LNCaP clone FGC (cell line): ENCODE results near the gene MIS12.

Experiments
- DNase-seq: peaks from one replicate; pipeline ENCODE4 v3.0.0-alpha.2; 2011; ENCODE audit warnings: low read depth
- H3K4me3 ChIP-seq: 2 replicates; pipeline ENCODE4 v1.5.1; 2011; ENCODE audit warnings: mild to moderate bottlenecking, low read depth, low read length, control low read depth
- CTCF ChIP-seq: IDR thresholded peaks from 2 replicates; pipeline ENCODE4 v1.5.1; 2012; ENCODE audit warnings: mild to moderate bottlenecking; ENCODE audit not compliant: control insufficient read depth, insufficient read depth; ENCODE audit errors: extremely low read depth

The MIS12 gene

GRCh38 chr17:5522476-5522875 lies 36.1 kb downstream of the MIS12 start:
- no peak for DNase-seq
- H3K4me3 ChIP-seq: no peak overlapping the region
- TF ChIP-seq CTCF: no peak

GRCh38 chr17:5523249-5523648 lies 36.9 kb downstream of the MIS12 start:
- DNase-seq: no peak
- no peak overlapping the region for H3K4me3 ChIP-seq
- TF ChIP-seq CTCF: no peak

GRCh38 chr17:5526821-5527598 lies 40.6 kb downstream of the MIS12 start:
- no peak overlapping the region for H3K4me3 ChIP-seq
- no peak for DNase-seq
- TF ChIP-seq CTCF: no peak

- H3K4me3 ChIP-seq: no peak overlapping the region
- no peak for TF ChIP-seq CTCF
- DNase-seq: no peak
These were observed 41.4 kb downstream of the MIS12 start for GRCh38 chr17:5527601-5528250.

- no peak overlapping the region for H3K4me3 ChIP-seq
- no peak for TF ChIP-seq CTCF
- no peak for DNase-seq
These were observed 44.1 kb downstream of the MIS12 start for GRCh38 chr17:5530265-5531084.

GRCh38 chr17:5531085-5531418 lies 44.7 kb downstream of the MIS12 start:
- H3K4me3 ChIP-seq: no peak overlapping the region
- DNase-seq: no peak
- no peak for TF ChIP-seq CTCF
